ENCODE results near the gene CPXM2.

Gene CPXM2

DNA sequence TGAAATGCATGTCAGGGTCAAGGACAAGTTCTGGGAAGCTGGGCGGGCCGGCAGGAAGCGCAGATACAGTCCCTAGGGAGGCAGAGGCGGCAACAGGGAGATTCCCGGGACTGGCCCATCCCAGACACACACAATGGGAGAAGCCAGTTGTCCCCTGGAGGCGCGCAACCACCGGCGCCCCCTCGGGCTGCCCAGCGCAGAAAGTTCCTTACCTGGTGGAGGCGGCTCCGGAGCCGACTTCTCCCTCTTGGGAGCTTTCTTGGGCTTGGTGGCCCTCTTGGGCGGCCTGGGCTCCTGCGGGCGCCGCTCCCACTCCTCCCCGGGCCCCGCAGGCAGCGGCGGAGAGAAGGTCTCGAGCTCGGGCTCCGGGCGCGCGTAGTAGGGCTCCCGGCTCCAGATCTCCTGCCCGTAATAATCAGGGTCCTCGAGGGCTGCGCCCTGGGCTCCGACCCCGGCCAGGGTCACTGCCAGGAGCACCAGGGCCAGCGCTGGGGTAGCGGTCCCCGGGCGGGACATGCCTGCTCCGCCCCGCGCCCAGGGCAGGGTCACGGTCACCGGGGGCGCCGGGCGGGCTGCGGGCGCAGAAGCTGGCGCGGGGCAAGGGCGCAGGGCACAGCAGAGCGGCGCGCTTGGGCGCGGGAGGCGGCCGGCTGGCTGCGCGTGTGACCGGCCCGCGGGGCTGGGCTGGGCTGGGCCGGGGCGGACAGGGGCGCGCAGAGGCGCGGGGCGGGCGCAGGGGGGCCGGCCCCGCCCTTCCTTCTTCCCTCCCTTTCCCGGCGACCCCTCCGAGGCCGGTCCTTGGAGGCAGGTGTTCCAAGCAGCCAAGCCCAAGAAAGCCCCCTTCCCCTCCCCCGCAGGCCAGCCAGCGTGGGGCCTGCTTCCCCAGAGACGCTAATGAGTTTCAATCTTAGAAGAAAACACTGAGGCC, at the start of gene CPXM2:
Gene CPXM2 (minus strand): TSS at position 664 of the 928 bp plus-strand sequence. CDS start 148 bp downstream, at position 516.
- no peak for DNase-seq (ENCODE audit: low spot score in 2 of 2)
- no peak for ATAC-seq
- Mint-ChIP-seq H3K4me1 (peaks cover 4% of the 10 kb centered on the region), H3K27ac (no peak within 1 kb of the TSS), H3K4me3 (no peak within 1 kb of the TSS), H3K36me3 (no peaks in the 10 kb centered on the region), H3K9me3 (no peaks in the 10 kb centered on the region)

DNA sequence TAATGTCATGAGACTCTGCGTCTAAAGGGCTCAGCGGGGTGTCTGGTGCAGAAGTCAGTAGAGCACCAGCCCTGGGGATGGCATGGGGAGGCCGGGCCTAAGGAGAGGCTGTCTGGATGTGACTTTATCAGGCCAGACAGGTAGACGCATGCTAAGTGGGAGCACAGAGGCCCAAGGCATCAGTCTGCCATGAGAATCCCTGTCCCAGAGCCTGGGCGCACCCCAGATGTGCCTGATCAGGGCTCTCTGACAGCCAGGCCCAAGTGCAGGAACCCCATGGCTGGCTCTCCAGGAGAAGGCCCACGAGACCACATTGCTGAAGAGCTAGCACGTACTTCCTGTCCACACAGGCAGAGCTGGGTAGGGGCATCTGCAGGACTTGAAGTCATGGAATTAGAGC, 48.0 kb upstream of the CPXM2 start:
- no peak overlapping the region for H3K4me3 Mint-ChIP-seq
- H3K9me3 Mint-ChIP-seq = peaks cover 3% of the 10 kb centered on the region
- no peak for DNase-seq (ENCODE audit: low spot score in 2 of 2)
- H3K27ac Mint-ChIP-seq = no peak overlapping the region
- no peaks in the 10 kb centered on the region for H3K4me1 Mint-ChIP-seq
- H3K36me3 Mint-ChIP-seq = no peaks in the 10 kb centered on the region
- ATAC-seq = no peak

- no peak overlapping the region for H3K27ac Mint-ChIP-seq
- peaks cover 3% of the 10 kb centered on the region for H3K9me3 Mint-ChIP-seq
- DNase-seq (ENCODE audit: low spot score in 2 of 2) = no peak
- no peak for ATAC-seq
- no peaks in the 10 kb centered on the region for H3K36me3 Mint-ChIP-seq
- H3K4me1 Mint-ChIP-seq = no peaks in the 10 kb centered on the region
- no peak overlapping the region for H3K4me3 Mint-ChIP-seq
Measured at GRCh38 chr10:123938890-123939289, 47.3 kb upstream of the CPXM2 start.

GRCh38 chr10:123936426-123936825, 44.8 kb upstream of the CPXM2 start:
- Mint-ChIP-seq H3K27ac (no peak overlapping the region), H3K4me3 (no peak overlapping the region), H3K36me3 (no peaks in the 10 kb centered on the region), H3K4me1 (no peaks in the 10 kb centered on the region), H3K9me3 (peaks cover 3% of the 10 kb centered on the region)
- DNase-seq (ENCODE audit: low spot score in 2 of 2) (no peak), ATAC-seq (no peak)

DNA sequence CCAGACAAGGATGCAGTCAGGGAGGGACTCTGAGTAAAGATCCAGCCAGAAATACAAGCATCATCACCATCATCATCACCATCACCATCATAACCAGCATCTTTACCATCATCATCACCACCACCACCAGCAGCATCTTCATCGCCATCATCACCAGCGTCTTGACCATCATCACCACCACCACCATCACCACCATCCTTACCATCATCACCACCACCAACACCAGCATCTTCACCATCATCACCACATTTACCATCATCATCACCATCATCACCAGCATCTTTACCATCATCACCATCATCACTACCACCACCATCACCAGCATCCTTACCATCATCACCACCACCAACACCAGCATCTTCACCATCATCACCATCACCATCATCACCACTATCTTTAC, 44.1 kb upstream of the CPXM2 start:
- H3K36me3 Mint-ChIP-seq = no peaks in the 10 kb centered on the region

GRCh38 chr10:123934846-123935245, 43.2 kb upstream of the CPXM2 start:
- H3K4me3 Mint-ChIP-seq = no peak overlapping the region
- no peak overlapping the region for H3K27ac Mint-ChIP-seq
- H3K4me1 Mint-ChIP-seq = no peaks in the 10 kb centered on the region
- peaks cover 5% of the 10 kb centered on the region for H3K9me3 Mint-ChIP-seq
- ATAC-seq (no peak), DNase-seq (ENCODE audit: low spot score in 2 of 2) (no peak)
- no peaks in the 10 kb centered on the region for H3K36me3 Mint-ChIP-seq

More for the DNA sequence above, 44.1 kb upstream of the CPXM2 start:
- ATAC-seq (no peak), DNase-seq (ENCODE audit: low spot score in 2 of 2) (no peak)
- no peak overlapping the region for H3K27ac Mint-ChIP-seq
- H3K4me3 Mint-ChIP-seq = no peak overlapping the region
- no peaks in the 10 kb centered on the region for H3K4me1 Mint-ChIP-seq
- H3K9me3 Mint-ChIP-seq = peaks cover 3% of the 10 kb centered on the region

DNA sequence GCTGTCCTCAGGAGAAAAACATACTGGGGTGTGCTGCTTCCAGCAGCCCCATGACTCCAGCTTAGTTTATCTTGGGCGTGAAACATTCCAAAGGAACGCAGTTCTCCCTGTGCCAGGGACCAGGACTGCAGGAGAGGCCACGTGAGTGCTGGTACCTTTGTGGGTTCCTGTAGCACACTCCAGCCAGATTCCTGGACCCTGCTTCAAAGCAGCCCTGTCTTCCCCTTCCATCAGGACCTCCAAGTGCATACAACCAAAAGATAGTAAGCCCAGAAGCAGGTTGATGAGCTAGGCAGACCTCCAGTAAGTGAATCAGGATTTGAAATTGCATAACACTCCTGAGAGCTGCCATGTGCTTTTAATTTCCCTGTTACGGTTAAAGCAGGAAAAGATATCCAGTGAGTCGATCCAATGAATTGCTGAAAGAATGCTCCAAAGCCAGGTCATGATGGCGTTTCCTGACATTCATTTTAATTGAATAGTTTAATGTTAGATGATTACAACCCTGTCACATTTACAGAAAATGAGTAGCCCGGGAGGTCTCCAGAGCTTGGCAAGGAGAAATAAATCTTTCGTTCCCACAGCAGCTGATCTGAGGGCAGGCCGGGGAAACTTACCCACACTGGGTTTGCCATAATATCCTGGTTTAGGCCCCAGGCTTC, 38.9 kb upstream of the CPXM2 start:
- Mint-ChIP-seq H3K4me3 (no peak overlapping the region), H3K4me1 (peaks cover 9% of the 10 kb centered on the region), H3K27ac (no peak overlapping the region), H3K36me3 (no peaks in the 10 kb centered on the region), H3K9me3 (peaks cover 7% of the 10 kb centered on the region)
- no peak for DNase-seq (ENCODE audit: low spot score in 2 of 2)
- ATAC-seq = no peak

DNA sequence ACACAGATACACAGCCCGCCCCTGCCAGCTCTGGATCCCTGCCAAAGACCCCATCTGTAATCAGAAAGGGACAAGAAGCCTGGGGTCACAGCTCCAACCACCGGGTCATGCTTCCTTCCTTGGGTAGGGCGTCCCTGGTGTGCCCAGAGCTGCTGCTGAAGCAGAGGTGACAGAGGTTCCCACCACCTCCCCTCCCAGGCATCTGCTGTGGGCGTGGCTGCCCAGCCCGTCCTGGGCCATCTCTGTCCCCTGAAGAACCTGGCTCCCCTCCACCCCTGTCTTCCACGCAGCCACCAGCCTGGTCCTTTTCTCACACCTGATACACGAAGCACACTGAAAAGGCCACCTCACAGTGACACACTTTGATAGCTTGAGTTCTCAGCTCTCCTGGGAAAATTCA, 38.2 kb upstream of the CPXM2 start:
- no peak for ATAC-seq
- Mint-ChIP-seq H3K36me3 (no peaks in the 10 kb centered on the region), H3K9me3 (peaks cover 7% of the 10 kb centered on the region), H3K27ac (no peak overlapping the region), H3K4me1 (peaks cover 9% of the 10 kb centered on the region), H3K4me3 (no peak overlapping the region)
- no peak for DNase-seq (ENCODE audit: low spot score in 2 of 2)

DNA sequence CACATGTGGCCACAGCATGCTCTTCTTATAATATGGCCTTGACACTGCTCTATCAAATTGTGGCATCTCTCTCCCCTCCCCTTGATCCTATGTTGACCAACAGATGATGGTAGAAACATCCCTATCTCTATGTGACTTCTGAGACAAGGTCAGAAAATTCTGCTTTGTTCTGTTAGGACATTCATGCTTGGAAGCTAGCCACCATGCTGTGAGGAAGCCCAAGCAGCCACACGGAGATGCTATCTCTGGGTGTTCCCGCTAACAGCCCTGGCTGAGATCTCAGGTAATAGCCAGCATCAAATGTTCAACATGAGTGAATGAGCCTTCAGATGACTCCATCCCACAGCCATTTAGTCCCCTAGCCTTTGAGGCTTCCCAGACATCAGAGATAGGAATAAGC, 36.8 kb upstream of the CPXM2 start:
- peaks cover 7% of the 10 kb centered on the region for H3K9me3 Mint-ChIP-seq

DNA sequence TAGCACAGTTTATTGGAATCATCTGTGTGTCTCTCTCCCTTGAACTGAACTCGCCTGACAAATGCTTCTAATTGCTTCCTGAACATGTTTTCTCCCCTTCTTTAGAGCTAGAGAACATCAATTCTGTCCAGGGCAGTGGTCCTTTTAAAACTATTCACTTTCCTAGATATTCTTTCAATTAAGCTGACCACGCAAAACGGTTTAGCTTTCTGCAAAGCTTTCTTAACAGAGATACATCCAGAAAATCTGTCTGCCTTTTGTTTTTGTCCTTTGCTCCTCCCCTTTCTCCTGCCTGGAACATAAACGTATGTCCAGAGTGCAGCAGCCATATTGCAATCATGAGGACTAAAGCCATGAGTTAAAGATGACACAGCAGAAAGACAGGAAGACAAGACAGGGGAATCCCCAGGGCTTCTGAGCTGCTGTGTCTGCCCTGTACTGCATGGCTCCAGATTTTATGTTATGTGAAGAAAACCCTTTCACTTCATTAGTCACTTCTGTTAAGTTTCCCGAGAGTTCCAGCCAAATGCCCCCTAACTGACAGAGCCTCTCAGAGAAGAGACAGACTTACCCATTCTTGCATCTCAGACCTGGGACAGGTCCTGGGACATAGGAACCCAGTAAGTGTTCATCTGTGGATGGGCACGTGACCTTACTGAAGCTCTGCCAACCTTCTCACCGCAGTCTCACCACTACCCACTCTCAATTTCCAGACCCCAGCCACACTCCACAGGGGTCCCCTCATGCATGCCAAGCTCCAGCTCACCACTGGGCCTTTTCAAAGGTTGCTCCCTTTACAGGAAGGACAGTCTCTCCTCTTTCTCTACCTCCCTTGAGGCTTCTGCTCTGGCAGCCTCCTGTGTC, 35.0 kb upstream of the CPXM2 start:
- peak; percentile 73 for ATAC-seq
- H3K4me1 Mint-ChIP-seq = peaks cover 9% of the 10 kb centered on the region
- peak overlapping the region; percentile 42 for H3K27ac Mint-ChIP-seq
- no peak overlapping the region for H3K4me3 Mint-ChIP-seq
- no peaks in the 10 kb centered on the region for H3K36me3 Mint-ChIP-seq
- peaks cover 7% of the 10 kb centered on the region for H3K9me3 Mint-ChIP-seq
- DNase-seq (ENCODE audit: low spot score in 2 of 2) = no peak

More for the DNA sequence above, 36.8 kb upstream of the CPXM2 start:
- ATAC-seq = no peak
- DNase-seq (ENCODE audit: low spot score in 2 of 2) = no peak
- Mint-ChIP-seq H3K27ac (no peak overlapping the region), H3K4me1 (peaks cover 9% of the 10 kb centered on the region), H3K36me3 (no peaks in the 10 kb centered on the region), H3K4me3 (no peak overlapping the region)

DNA sequence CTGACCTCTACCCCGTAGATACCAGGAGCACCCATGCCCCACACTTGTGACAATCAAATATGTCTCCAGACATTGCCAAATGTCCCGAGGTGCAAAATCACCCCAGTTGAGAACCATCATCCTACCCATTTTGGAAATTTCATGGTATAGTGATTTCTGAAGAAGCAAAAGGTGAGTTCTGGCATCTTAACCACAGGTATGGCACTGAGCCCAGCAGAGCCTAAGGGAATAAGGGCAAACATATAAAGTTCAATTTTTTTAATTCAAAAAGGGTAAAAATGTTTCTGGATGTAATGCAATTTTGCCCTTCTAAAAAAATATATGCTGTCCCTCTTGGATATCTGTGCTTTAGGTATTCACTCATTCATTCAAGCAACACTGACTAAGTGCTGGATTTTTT, 30.5 kb upstream of the CPXM2 start:
- ATAC-seq (no peak), DNase-seq (ENCODE audit: low spot score in 2 of 2) (no peak)
- no peak overlapping the region for H3K27ac Mint-ChIP-seq
- H3K36me3 Mint-ChIP-seq = no peaks in the 10 kb centered on the region
- H3K4me1 Mint-ChIP-seq = peaks cover 6% of the 10 kb centered on the region
- no peak overlapping the region for H3K4me3 Mint-ChIP-seq
- H3K9me3 Mint-ChIP-seq = peaks cover 4% of the 10 kb centered on the region

GRCh38 chr10:123916775-123917174, 25.2 kb upstream of the CPXM2 start:
- no peaks in the 10 kb centered on the region for H3K4me1 Mint-ChIP-seq
- no peaks in the 10 kb centered on the region for H3K36me3 Mint-ChIP-seq
- H3K27ac Mint-ChIP-seq = no peak overlapping the region
- H3K4me3 Mint-ChIP-seq = no peak overlapping the region
- no peaks in the 10 kb centered on the region for H3K9me3 Mint-ChIP-seq
- no peak for ATAC-seq
- no peak for DNase-seq (ENCODE audit: low spot score in 2 of 2)

DNA sequence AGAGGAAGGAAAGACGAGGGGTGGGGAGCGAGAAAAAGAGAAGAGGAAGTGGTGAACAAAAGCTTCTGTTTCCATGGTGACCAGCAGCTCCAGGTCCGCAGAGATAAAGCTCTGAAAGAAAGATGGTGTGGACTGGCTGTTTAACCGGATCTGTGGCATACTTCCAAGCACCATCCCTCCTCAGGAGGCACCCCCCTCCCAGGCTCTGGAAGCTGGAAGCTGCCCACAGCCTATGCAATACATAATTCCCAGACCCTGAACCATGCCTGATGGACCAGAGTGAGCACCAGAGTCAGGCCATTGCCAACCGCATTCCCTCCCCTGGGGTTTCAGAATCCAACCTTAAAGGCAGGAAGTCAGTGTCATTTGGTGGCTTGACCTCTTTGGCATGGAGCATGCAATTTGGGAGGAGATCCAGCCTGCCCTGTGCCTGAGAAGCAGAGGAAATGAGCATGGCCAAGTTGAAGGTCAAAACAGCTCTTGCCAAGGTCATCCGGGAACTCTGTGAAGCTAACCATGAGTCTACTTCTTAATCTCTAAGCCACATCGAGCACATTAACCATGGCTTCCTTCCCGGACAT, 22.2 kb upstream of the CPXM2 start:
- no peak overlapping the region for H3K27ac Mint-ChIP-seq
- no peak for DNase-seq (ENCODE audit: low spot score in 2 of 2)
- peaks cover 6% of the 10 kb centered on the region for H3K4me1 Mint-ChIP-seq
- no peaks in the 10 kb centered on the region for H3K9me3 Mint-ChIP-seq
- H3K4me3 Mint-ChIP-seq = no peak overlapping the region
- H3K36me3 Mint-ChIP-seq = no peaks in the 10 kb centered on the region
- ATAC-seq = no peak

- DNase-seq (ENCODE audit: low spot score in 2 of 2) = no peak
- ATAC-seq = no peak
- no peaks in the 10 kb centered on the region for H3K36me3 Mint-ChIP-seq
- H3K4me1 Mint-ChIP-seq = peaks cover 6% of the 10 kb centered on the region
- H3K4me3 Mint-ChIP-seq = no peak overlapping the region
- no peak overlapping the region for H3K27ac Mint-ChIP-seq
- H3K9me3 Mint-ChIP-seq = no peaks in the 10 kb centered on the region
Measured at GRCh38 chr10:123912871-123913270, 21.3 kb upstream of the CPXM2 start.

DNA sequence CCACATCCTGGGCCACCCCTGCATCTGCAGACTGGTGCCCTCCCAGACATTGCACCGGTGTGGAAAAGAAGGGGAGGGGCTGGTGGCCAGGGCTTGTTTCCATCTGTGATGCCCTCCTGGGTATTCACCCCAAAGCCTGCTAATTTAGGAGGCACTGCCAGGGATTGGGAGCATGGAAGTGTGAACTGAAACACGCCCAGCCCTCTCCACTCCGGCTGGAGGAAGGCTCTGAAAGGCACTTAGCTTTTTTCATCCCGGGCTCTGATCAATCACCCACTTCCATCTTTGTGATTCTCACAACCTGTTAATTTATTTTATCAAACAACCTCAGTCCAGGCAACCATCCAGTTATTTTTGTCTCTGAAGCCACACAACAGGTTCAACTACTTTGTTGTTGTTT, 20.9 kb upstream of the CPXM2 start:
- DNase-seq (ENCODE audit: low spot score in 2 of 2) (no peak), ATAC-seq (no peak)
- Mint-ChIP-seq H3K4me3 (no peak overlapping the region), H3K27ac (no peak overlapping the region), H3K9me3 (no peaks in the 10 kb centered on the region), H3K4me1 (peaks cover 6% of the 10 kb centered on the region), H3K36me3 (no peaks in the 10 kb centered on the region)
